HG03196 (cell line): ENCODE data around the gene C5orf47.

Experiments
- ATAC-seq: cut with Tn5 transposase; IDR thresholded peaks from one replicate; pipeline ENCODE4 v1.9.1; 2021; ENCODE audit not compliant: unreplicated experiment

C5orf47 gene, protein sequence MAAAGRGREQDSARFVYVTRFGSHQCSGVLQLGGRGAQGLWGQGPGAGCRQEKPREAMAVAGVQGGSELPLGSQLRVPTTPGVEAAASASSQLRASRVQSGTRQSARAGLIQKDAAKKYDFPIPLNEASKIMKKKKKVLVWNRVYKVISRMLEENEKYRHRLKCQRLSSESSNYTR

DNA sequence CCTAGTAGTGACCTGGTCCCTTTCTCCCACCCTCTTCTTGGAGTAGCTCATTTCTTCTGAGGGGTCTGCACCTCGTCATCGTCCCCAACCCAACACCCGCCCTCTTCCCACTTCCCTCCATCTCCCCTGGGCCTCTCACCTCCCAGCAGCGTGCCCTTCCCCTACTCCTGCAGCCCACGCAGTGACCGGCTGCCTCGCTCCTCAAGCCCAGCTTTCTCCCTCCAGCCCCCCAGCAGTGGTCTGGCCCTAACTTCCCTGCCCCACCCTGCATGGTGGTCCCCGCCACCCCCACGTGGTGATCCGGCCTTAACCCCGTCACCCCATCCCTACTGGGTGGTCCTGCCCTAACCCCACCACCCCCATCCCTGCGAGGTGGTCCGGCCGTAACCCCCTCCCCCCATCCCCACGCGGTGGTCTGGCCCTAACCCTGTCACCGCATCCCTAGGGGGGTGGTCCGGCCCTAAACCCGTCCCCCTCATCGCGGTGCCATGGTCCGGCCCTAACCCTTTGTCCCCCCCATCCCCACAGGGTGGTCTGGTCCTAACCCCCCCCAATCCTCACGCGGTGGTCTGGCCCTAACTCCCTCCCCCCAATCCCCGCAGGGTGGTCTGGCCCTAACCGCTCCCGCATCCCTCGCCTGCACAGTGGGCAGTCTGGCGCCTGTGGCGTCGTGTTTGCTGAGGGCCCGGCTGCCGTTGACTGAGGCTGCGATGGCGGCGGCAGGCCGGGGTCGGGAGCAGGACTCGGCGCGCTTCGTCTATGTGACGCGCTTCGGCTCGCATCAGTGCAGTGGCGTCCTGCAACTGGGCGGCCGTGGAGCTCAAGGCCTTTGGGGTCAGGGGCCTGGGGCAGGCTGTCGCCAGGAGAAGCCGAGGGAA lies at the start of gene C5orf47:
Gene C5orf47, plus strand, starts transcription at position 617 of the 878 bp plus-strand sequence. Its CDS starts 94 bp downstream, at position 711.
- ATAC-seq, result no peak

DNA sequence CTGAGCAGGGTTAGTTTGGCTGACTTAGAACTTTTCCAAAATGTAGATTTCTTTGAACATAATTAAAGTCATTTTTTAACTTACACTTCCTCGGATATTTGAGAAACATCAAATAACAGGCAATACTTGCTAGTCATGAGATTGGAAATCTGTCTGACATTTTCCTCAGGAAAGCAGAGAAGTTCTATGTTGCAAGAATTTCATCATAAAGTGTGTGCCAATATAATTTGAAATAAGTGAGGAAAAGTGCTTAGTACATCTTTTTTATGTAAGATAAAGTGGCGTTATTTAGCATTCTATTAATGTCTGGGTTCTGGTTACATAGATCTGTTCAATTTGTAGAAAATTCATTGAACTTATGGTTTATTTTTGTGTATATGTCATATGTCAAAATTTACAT lies 48.7 kb upstream of the C5orf47 start:
- ATAC-seq, result no peak

- ATAC-seq, result no peak
Observed at GRCh38 chr5:173941102-173941501, 47.9 kb upstream of the C5orf47 start.

DNA sequence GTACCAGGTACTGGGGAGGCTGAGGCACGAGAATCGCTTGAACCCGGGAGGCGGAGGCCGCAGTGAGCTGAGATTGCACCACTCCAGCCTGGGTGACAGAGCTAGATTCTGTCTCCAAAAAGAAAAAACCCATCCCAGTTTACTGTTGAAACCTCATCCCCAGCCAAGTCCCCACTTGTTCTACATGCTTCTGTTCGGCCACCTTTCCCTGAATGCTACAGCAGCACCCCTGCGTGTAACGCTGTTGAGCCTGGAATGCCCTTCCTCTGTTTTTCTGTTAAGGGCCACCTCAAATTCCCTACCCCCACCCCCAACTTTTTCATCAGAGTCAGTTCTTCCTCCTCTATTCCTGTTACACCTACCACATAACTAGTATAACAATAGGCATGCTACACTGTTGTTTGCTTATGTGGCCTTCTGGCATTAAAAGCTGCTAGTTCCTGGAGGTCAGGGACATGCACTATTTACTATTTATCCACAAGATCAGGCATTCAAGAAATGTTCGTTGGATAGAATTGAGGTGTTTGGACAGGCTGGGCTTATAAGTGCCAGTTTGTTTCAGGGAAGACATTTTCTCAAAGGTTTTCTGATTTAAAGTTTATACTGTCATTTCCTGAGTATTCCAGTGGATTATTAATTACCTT lies 47.1 kb upstream of the C5orf47 start:
- no peak for ATAC-seq

DNA sequence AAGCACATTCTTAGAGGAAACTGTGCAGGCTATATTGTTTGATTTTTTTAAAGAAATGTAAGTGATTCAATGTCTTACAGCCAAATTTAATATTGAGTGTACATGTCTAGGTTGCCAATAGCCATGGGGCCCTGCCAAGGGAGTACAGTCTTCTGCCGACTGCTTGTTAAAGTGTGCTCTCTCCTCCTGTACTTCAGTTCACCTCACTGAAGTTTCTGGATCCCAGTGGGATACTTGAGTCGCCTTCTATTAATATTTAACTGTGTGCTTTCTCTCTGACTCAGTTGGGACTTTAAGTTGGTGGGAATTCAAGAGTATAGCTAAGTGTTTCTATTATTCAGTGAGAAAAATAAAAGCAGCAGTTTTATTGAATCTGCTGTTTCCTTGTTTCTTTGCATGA lies 44.5 kb upstream of the C5orf47 start:
- no peak for ATAC-seq

- no peak for ATAC-seq
Observed at GRCh38 chr5:173945160-173945559, 43.8 kb upstream of the C5orf47 start.

- no peak for ATAC-seq
Observed at GRCh38 chr5:173946323-173946722, 42.6 kb upstream of the C5orf47 start.

GRCh38 chr5:173950829-173951228 lies 38.1 kb upstream of the C5orf47 start:
- no peak for ATAC-seq

- no peak for ATAC-seq
Observed at GRCh38 chr5:173953528-173954090, 35.4 kb upstream of the C5orf47 start.

- no peak for ATAC-seq
Observed at GRCh38 chr5:173954671-173955521, 34.1 kb upstream of the C5orf47 start.

DNA sequence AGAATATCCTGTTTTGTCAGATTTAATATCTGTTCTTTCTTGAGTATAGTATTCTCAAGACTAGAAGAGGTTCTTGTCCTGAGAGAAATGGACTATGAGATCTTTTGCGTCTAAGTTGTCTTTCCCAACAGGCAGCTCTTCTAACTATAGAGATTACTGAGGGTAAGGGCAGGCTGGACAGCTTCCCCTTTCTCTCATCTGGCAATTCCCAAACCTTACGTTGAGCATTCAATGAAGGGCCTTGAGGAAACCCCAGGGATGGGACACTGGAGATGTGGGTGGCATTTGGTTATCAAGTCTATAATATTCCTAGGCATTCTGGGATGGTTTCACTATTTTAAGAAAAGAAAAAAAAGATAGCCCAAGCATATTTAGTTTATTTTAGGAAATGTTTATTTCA lies 28.0 kb upstream of the C5orf47 start:
- ATAC-seq, result no peak

DNA sequence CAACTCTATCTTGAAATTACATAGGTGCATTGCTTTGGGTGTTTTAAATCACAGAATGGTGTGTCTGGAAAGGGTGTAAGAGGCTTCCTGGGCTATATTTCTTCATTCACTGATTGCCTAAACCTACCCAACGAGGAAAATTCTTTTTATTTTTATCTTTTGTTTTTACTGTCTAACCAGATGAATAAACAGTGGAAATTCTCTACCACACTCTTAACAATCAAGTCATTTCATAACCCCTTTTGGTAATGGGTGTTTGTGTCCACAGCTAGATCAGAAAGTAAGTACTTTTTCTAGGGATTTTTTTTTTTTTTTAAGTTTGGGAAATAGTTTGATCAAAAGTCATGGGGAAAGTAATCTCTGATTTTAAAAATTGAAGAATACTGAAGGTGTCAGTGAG lies 27.6 kb upstream of the C5orf47 start:
- no peak for ATAC-seq

GRCh38 chr5:173962436-173962972 lies 26.5 kb upstream of the C5orf47 start:
- ATAC-seq, result no peak

- ATAC-seq, result no peak
Observed at GRCh38 chr5:173963182-173963838, 25.7 kb upstream of the C5orf47 start.

DNA sequence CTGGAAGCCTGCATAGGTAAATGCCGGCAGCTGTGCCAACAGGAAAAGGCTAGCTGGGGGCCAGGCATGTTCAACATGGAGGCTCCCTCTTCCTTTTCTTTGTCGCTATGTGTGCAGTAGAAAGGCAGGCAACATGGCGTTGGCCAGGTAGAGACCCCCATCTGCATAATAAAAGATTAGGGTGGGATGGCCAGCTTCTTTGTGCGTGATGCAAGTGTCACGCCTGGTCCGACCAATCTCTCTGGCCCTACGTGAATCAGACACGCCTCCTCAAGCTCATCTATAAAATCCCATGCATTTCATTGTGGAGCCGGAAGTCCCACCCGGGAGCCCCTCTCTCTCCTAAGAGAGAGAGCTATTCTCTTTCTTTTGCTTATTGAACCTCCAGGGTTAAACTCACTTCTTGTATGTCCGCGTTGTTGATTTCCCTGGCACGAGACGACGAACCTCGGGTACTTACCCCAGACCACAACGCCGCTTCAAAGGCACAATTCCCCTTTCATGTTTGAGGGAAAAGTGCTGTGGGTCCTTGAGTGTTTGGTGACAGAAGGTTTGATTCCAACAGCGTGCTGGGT lies 25.0 kb upstream of the C5orf47 start:
- ATAC-seq, result no peak

DNA sequence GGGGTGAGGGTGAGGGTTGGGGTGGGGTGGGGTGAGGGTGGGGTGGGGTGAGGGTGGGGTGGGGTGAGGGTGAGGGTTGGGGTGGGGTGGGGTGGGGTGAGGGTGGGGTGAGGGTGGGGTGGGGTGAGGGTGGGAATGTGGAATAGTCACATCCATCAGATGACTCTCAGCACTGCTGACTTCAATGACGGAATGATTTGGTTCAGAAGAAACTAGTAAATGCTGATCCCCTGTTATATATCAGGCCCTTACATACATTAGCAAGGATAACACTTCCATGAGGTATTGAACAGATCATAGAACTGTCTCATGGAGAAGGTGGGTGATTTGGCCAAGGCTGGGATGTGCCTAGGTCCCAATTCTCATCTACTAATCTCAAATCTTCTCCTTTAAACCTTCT lies 24.5 kb upstream of the C5orf47 start:
- ATAC-seq, result no peak

- no peak for ATAC-seq
Observed at GRCh38 chr5:173967241-173967640, 21.7 kb upstream of the C5orf47 start.

- ATAC-seq, result no peak
Observed at GRCh38 chr5:173968154-173968797, 20.7 kb upstream of the C5orf47 start.
